GM12864 (cell line): ENCODE results near the gene RYR2.

ENCODE experiments used
- DNase-seq: peaks from one replicate; pipeline ENCODE4 v3.0.0-alpha.2; 2011; ENCODE audit warnings: low read depth
- H3K4me3 ChIP-seq: 2 replicates; pipeline ENCODE4 v1.5.1; 2011; ENCODE audit warnings: mild to moderate bottlenecking, low read depth, low read length, control low read depth
- CTCF ChIP-seq: IDR thresholded peaks from 2 replicates; pipeline ENCODE4 v1.5.1; 2011; ENCODE audit warnings: low read depth, mild to moderate bottlenecking, moderate library complexity, low read length, control low read depth, inconsistent platforms; ENCODE audit errors: missing control alignments

RYR2 gene

GRCh38 chr1:237031480-237031879, 10.5 kb upstream of the RYR2 start:
- DNase-seq, result no peak
- H3K4me3 ChIP-seq, result no peak overlapping the region
- no peak for TF ChIP-seq CTCF

GRCh38 chr1:237032029-237032428, 10.0 kb upstream of the RYR2 start:
- H3K4me3 ChIP-seq, result no peak overlapping the region
- no peak for TF ChIP-seq CTCF
- DNase-seq, result no peak

GRCh38 chr1:237033061-237033460, 8.9 kb upstream of the RYR2 start:
- no peak for TF ChIP-seq CTCF
- no peak overlapping the region for H3K4me3 ChIP-seq
- DNase-seq, result no peak

- no peak overlapping the region for H3K4me3 ChIP-seq
- no peak for DNase-seq
- no peak for TF ChIP-seq CTCF
Measured at GRCh38 chr1:237033804-237034203, 8.2 kb upstream of the RYR2 start.

GRCh38 chr1:237035759-237036158, 6.2 kb upstream of the RYR2 start:
- no peak overlapping the region for H3K4me3 ChIP-seq
- no peak for TF ChIP-seq CTCF
- DNase-seq, result no peak

GRCh38 chr1:237038211-237038610, 3.8 kb upstream of the RYR2 start:
- DNase-seq, result no peak
- TF ChIP-seq CTCF, result no peak
- no peak overlapping the region for H3K4me3 ChIP-seq

GRCh38 chr1:237040823-237041222, 1.2 kb upstream of the RYR2 start:
- no peak for DNase-seq
- TF ChIP-seq CTCF, result no peak
- no peak overlapping the region for H3K4me3 ChIP-seq
